HG02763 (cell line): ENCODE results near the gene MPP4.
"Not testable (repeated sequence)": the region's sequence is repeated elsewhere in the genome, so short reads cannot be mapped to it uniquely, and the experiment has no call there.

Source experiments
- ATAC-seq: cut with Tn5 transposase; IDR thresholded peaks from one replicate; pipeline ENCODE4 v1.9.1; 2021; ENCODE audit warnings: mild to moderate bottlenecking, moderate library complexity; ENCODE audit not compliant: unreplicated experiment

Gene MPP4

DNA sequence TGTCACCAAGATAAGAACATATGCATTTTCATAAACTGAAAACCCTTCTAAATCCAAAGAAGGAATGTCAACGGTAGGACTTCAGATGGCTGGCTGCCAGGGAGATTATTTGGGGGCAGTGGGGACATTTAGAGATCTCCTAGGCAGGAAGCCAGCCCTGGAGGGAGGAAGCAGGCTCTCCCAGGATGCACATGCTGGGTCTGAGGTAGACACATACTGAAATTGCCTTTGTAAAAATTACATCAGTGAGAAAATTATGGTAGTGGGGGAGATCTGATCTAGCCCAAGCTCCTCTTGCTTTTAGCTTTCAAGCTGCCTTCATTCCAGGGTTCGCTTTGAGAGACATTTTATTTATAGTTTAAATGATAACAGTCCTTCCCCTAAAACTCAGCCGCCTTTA is 24.1 kb downstream of the MPP4 start:
- ATAC-seq, result no peak

DNA sequence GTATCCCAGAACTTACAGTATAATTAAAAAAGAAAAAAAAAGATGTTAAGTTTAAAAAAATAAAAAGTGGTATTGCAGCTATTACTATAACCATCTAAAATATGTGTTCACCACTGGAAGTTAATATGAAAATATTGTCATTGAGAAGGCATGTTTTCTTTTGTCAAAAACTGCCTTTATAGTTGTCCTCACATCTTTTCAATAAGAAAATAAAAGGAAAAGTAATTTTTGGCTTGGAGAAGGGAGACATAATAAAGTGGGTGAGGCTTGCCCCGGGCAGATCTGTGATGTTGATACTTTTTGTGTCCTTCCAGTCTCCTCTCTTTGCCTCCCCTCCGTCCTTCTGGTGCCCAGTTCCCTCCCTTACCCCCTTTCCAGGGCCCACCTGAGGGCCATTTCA is 24.9 kb downstream of the MPP4 start:
- ATAC-seq, result no peak

- ATAC-seq, result not testable (repeated sequence)
These were observed 27.2 kb downstream of the MPP4 start for GRCh38 chr2:201671205-201671604.

GRCh38 chr2:201669865-201670264 is 28.6 kb downstream of the MPP4 start:
- ATAC-seq, result no peak

DNA sequence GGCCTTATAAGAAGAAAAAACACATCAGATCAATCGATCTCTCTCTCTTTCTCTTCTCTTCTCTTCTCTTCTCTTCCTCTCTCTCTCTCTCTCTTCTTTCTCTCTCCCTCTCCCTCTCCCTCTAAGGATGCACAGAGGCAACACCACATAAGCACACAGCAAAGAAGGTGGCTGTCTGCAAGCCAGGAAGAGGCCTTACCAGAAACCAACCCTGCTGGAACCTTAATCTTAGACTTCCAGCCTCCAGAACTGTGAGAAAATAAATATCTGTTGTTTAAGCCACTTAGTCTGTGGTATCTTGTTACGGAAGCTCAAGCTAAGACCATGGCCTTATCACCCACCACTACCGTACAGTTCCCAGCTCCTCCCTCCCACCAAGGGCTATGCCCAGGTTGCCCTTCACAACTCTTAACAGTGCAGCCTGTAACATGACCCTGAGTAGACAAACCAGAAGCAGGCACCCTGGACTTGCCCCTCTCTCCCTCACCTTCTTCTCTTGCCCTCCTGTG is 30.0 kb downstream of the MPP4 start:
- no peak for ATAC-seq

DNA sequence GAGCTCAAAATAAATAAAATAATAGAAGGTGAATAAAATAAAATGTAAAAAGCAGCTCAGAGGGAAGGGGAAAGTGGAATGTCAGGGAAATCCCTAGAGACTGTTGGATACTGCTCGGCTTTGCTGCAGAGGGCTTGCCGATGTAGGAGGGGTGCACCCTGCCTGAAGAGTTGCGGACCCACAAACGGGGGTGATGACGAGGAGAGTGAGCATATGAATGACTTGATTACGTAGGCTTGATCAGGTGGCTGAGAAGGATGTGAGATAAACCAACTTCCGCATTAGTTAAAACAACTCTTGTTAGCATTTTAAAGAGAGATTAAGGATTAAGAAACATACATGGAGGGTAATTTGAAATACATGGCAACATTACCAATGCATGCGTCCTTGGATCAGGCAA is 34.1 kb downstream of the MPP4 start:
- no peak for ATAC-seq

DNA sequence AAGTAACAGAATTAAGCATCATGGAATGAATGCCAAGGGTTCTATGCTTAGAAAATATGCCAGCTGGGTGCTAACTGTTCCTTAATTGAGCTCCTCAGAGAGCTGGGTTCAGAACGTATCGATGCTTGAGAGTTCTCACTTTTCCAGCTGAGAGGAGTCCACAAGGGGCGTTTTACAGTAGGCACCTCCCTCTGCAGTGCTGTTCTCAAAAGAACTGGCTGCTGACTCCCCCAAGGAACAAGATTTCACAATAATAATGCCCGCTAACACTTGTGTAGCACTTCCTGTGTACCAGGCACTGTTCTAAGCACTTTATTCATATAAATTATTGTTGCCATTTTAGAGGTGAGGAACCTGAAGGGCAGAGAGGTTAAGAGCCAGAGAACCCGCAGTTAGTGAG is 37.1 kb downstream of the MPP4 start:
- ATAC-seq, result no peak

DNA sequence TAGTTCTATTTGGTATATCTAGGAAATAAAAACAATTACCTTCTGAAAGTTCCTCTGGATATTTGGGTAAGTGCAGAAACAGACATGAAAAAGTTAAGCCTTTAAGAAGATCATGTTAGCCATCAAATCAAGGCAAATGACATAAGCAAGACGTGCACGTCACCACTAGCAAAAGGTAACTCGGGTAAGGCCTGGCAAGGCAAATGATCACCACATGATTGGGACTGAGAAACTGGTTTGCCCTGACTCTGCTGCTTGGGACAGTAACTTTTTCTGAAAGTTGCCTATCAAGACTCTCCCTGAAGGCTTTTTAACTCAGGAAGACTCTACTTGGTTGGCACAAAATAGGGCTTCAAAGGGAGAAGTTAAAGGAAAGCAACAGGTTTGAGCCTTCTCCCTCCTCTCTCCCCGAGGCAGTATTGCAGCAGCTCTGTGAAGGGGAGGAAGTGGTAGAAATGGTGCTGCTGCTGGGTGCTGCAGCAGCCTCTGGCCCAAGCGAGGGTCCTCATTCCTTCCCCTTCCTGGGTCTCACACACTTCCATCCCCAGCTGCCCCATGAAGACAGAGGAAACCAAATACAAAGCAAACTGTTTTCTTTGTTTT is 38.0 kb downstream of the MPP4 start:
- no peak for ATAC-seq

- no peak for ATAC-seq
These were observed 41.7 kb downstream of the MPP4 start for GRCh38 chr2:201656740-201657139.

DNA sequence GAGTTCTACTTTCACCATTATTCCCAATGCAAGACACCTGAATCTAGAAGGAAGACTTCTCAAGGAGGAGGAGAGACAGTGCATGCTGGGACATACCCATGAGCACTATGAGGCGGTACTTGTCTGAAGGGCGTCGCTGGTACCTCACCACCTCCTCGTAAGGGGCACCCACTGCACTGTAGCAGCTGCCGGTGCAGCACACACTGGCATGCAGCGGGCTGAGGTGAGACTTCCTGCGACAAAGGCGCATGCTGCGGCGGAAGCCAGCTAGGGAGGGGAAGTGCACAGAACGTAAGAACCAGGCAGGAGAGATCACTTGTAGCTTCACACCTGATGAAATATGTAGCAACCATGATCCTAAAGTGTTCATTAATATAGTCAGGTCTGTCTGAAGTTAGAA is 42.3 kb downstream of the MPP4 start:
- ATAC-seq, result no peak

- ATAC-seq, result no peak
These were observed 43.6 kb downstream of the MPP4 start for GRCh38 chr2:201654616-201655384.

DNA sequence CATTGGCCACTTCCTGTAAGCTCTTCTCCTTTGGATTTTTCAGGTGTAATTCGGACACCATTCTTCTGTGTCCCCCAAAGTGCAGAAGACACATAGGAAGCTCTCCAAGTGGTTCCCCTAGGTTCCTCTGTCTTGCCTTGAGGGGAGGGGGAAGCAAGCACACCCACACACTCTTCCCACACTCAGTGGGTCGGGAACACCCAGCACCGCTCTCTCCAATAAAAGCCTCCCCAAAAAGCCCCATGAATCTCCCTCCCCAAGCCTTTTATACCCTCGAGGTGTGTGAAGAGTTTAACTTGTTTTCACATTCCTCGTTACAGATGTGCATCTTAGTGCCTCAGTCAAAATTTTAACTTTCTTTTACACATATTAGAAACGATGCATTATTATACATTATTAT is 45.2 kb downstream of the MPP4 start:
- no peak for ATAC-seq

DNA sequence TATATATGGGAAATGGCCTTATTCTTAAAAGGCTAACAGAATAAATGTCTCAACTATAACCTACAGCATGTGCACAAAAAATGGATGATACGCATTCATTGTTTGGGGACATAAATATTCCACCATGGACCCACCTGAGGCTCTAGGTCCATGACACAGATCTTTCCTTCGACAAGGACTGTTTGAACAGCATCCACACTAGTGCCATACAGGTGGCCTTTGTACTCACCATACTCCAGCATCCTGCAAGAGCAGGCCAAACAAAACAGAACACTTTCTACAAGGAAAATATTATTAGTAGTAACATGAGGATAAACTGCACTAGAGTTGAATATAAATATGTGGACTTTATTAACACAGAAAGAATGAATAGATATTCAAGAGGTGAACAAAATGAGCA is 49.0 kb downstream of the MPP4 start:
- no peak for ATAC-seq

- no peak for ATAC-seq
These were observed 51.0 kb downstream of the MPP4 start for GRCh38 chr2:201647431-201647830.

GRCh38 chr2:201644001-201644400 is 54.4 kb downstream of the MPP4 start:
- no peak for ATAC-seq

DNA sequence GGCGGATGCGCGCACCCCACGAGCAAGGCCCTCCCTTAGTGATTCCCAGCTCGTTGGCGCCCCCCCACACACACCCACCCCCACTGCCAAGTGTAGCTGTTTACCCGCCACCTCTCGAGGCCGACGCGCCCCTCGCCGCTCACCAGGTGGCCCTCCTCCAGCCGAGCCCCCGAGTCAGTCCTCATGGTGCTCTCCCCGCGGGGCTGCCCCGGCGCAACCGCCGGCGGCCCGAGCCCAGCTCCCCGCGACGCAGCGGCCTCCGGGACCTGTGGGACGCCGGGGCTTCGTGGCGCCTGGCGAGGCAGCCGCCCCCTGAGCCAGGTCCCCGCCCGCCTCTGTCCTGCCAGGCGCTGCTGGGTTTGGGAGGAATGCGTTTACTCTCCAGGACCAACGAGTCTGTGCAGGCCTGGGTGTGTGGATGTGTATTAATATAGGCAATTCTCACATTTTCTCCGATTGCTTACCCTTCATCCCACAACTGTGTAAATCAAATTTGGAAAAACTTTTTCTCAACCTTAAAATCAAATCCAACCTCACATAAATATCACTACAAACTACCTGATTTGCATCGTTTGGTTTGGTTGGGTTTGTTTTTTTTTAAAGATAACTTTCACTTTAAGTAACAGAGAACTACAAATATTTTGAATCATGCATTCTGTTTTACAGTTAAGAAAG is 55.1 kb downstream of the MPP4 start, which contains the start of gene TMEM237:
TMEM237 (minus strand) TSS at position 288 of the 675 bp plus-strand sequence; CDS start at position 185, 103 bp downstream.
- peak; percentile 51 for ATAC-seq

GRCh38 chr2:201642579-201643215 is 55.7 kb downstream of the MPP4 start:
- ATAC-seq, result peak; percentile 84

DNA sequence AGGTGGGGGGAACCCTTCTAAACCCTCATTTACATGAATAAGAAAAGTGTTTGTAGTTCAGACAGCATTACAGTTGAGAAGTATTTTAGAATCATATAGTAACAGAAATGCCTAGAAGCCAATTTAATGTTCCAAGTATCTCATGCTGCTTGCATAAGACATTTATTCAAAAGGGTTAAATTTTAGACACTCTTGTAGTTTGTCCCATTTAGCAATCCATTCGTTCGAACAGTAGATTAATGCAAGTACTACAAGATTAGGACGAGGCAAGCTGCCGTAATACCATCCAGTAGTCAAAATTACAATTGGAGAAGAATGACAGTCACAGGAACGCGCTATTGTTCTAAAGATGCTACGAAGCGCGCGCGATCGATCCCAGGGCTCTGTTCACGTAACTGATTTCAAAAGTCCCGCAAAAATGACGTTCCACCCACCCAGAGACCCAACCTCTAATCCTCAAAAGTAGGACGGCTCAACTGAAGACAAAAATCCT is 56.3 kb downstream of the MPP4 start:
- ATAC-seq, result peak; percentile 23

DNA sequence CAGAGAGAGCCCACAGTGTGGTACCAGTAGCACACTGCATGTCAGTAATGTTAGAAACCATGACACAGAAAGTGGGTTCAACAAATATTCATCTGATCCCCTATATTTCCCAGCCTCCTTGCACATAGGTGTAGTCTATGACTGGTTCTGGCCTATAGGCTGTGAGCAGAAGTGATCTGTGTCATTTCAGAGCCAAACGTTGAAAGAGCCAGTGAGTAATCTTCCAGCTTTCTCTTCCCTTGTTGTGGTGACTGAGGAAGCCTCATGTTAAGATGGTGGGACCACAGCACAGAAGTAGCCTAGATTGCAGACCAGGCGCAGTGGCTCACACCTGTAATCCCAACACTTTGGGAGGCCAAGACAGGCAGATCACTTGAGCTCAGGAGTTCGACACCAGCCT is 59.2 kb downstream of the MPP4 start:
- ATAC-seq, result no peak

- no peak for ATAC-seq
These were observed 60.1 kb downstream of the MPP4 start for GRCh38 chr2:201638326-201638725.

- ATAC-seq, result no peak
These were observed 64.7 kb downstream of the MPP4 start for GRCh38 chr2:201633661-201634249.
